Body of pancreas (tissue), 4 donors: Measurements from ENCODE around the gene POLE3.

Source experiments
- POLR2A ChIP-seq, 3 donors: fragments of 450-650 bp; IDR thresholded peaks; one replicate each; pipeline ENCODE4 v1.6.1; 2016; ENCODE audit warnings: antibody characterized with exemption in 3 of 3, mild to moderate bottlenecking in 2 of 3
- TF ChIP-seq, protein P1 (sequence below), 7 experiments: fragments of 450-650 bp in 4 of 7; fragments of 200-600 bp in 3 of 7; sonication (generic) in 3 of 7; IDR thresholded peaks; one replicate each; pipeline ENCODE4 v1.5.1; 2016 to 2019; ENCODE audit warnings: antibody characterized with exemption in 7 of 7

DNA sequence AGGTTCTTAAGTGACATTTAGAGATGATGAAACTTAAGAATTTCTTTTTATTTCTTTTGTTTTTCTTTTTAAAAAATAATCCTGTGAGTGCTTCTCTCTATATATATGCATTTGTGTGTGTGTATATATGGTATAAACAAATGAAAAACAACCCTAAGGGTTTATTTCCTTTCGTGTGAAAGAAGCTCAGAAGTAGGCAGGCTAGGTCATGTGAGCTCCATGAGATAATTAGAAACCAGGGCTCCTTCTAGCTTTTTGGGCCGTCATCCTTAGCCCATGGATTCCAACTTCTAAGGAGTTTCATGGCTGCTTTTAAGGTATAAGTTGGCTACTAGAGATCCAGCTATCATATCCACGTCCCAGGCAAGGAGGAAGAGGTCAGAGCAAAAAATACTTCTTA is 11.3 kb upstream of the POLE3 start:
- TF ChIP-seq POLR2A (IDR thresholded peaks at IDR 0.05) = no peak
- TF ChIP-seq, protein P1, sequence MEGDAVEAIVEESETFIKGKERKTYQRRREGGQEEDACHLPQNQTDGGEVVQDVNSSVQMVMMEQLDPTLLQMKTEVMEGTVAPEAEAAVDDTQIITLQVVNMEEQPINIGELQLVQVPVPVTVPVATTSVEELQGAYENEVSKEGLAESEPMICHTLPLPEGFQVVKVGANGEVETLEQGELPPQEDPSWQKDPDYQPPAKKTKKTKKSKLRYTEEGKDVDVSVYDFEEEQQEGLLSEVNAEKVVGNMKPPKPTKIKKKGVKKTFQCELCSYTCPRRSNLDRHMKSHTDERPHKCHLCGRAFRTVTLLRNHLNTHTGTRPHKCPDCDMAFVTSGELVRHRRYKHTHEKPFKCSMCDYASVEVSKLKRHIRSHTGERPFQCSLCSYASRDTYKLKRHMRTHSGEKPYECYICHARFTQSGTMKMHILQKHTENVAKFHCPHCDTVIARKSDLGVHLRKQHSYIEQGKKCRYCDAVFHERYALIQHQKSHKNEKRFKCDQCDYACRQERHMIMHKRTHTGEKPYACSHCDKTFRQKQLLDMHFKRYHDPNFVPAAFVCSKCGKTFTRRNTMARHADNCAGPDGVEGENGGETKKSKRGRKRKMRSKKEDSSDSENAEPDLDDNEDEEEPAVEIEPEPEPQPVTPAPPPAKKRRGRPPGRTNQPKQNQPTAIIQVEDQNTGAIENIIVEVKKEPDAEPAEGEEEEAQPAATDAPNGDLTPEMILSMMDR (IDR thresholded peaks at IDR 0.05) = no peak
